ENCODE results near the gene RPL10A.

RPL10A gene

GRCh38 chr6:35452183-35453090 is 15.8 kb upstream of the RPL10A start, which contains the start of gene FANCE:
Gene FANCE, plus strand, starts transcription at chr6:35452338. Its CDS starts 208 bp downstream, at chr6:35452546.
- ChIA-PET POLR2A (interaction anchor here (0.5 kb wide), 1 partner anchor 20 kb away, joined by 3 read pairs; no protein-coding TSS in a partner anchor), CTCF (interaction anchor here (0.8 to 12.5 kb wide), 6 partner anchors 11 to 159 kb away, joined by 3 to 213 read pairs (median 17); partner anchors contain the start of genes DEF6 and PPARD)
- no peak for TF ChIP-seq CTCF (IDR thresholded peaks at IDR 0.05; ENCODE audit: control extremely low read depth, extremely low read depth, low read depth, missing control alignments)
- DNase-seq (ENCODE audit: extremely low spot score) = peak; percentile 98

- CTCF ChIA-PET = interaction anchor here (0.9 to 12.5 kb wide), 4 partner anchors 12 to 284 kb away, joined by 3 to 213 read pairs (median 50); partner anchors contain the start of genes DEF6 and PPARD
- POLR2A ChIA-PET = no interaction called here
Observed at GRCh38 chr6:35453236-35453635, 15.0 kb upstream of the RPL10A start.

GRCh38 chr6:35454391-35455110 is 13.7 kb upstream of the RPL10A start:
- no peak for DNase-seq (ENCODE audit: extremely low spot score)
- POLR2A ChIA-PET = interaction anchor here (0.6 kb wide), 1 partner anchor 14 kb away, joined by 3 read pairs; the partner anchor contains the start of gene RPL10A
- CTCF ChIA-PET = interaction anchor here (1.5 to 12.5 kb wide), 3 partner anchors 14 to 157 kb away, joined by 10 to 213 read pairs (median 98); partner anchors contain the start of genes DEF6, PPARD and RPL10A
- TF ChIP-seq CTCF (IDR thresholded peaks at IDR 0.05; ENCODE audit: control extremely low read depth, extremely low read depth, low read depth, missing control alignments) = no peak

More at GRCh38 chr6:35453236-35453635, 15.0 kb upstream of the RPL10A start:
- TF ChIP-seq CTCF (IDR thresholded peaks at IDR 0.05; ENCODE audit: control extremely low read depth, extremely low read depth, low read depth, missing control alignments) = no peak
- DNase-seq (ENCODE audit: extremely low spot score) = no peak

- DNase-seq (ENCODE audit: extremely low spot score) = no peak
- no peak for TF ChIP-seq CTCF (IDR thresholded peaks at IDR 0.05; ENCODE audit: control extremely low read depth, extremely low read depth, low read depth, missing control alignments)
- POLR2A ChIA-PET = no interaction called here
- CTCF ChIA-PET = interaction anchor here (0.9 to 1.6 kb wide), 5 partner anchors 9 to 162 kb away, joined by 3 to 17 read pairs (median 4); partner anchors contain the start of gene RPL10A
Observed at GRCh38 chr6:35457907-35458306, 10.3 kb upstream of the RPL10A start.

GRCh38 chr6:35461270-35461669 is 6.9 kb upstream of the RPL10A start:
- ChIA-PET CTCF (interaction anchor here (1.0 to 2.3 kb wide), 2 partner anchors 10 to 12 kb away, joined by 3 to 5 read pairs; no protein-coding TSS in a partner anchor), POLR2A (no interaction called here)
- TF ChIP-seq CTCF (IDR thresholded peaks at IDR 0.05; ENCODE audit: control extremely low read depth, extremely low read depth, low read depth, missing control alignments) = no peak

GRCh38 chr6:35463292-35463691 is 4.9 kb upstream of the RPL10A start:
- ChIA-PET POLR2A (interaction anchor here (0.7 kb wide), 1 partner anchor 388 kb away, joined by 3 read pairs; no protein-coding TSS in a partner anchor), CTCF (interaction anchor here (1.0 to 1.8 kb wide), 2 partner anchors 11 to 136 kb away, joined by 3 to 4 read pairs; partner anchors contain the start of gene FANCE)
- TF ChIP-seq CTCF (IDR thresholded peaks at IDR 0.05; ENCODE audit: control extremely low read depth, extremely low read depth, low read depth, missing control alignments) = no peak
- DNase-seq (ENCODE audit: extremely low spot score) = no peak

More at GRCh38 chr6:35461270-35461669, 6.9 kb upstream of the RPL10A start:
- DNase-seq (ENCODE audit: extremely low spot score) = no peak

All from GM10248 (cell line).